Fibroblast of lung (primary cell): Measurements from ENCODE around the gene NFE2L1.

ENCODE experiments used
- CTCF ChIP-seq, 2 donors: IDR thresholded peaks in 1 of 2; conservative IDR thresholded peaks in 1 of 2; 1 replicate in 1 of 2; 2 replicates in 1 of 2; pipeline ENCODE4 v1.5.1; 2011 to 2012; ENCODE audit warnings: low read length in 2 of 2, control low read depth in 1 of 2, inconsistent platforms in 1 of 2, low read depth in 1 of 2, mild to moderate bottlenecking in 1 of 2
- EZH2 ChIP-seq: IDR thresholded peaks from 2 replicates; pipeline ENCODE4 v1.5.1; 2012; ENCODE audit warnings: low read length, control low read depth, mild to moderate bottlenecking; ENCODE audit errors: missing control alignments

- TF ChIP-seq CTCF (conservative IDR thresholded peaks at IDR 0.05 in 1 of 2, IDR thresholded peaks at IDR 0.05 in 1 of 2; ENCODE audit: low read depth in 1 of 2, low read length in 2 of 2) (no peak), EZH2 (no peak)
Observed at GRCh38 chr17:48060249-48060648, 12.1 kb downstream of the NFE2L1 start.
